ENCODE measurements around the gene LGALS8. TPM values are rescaled to one million over a fixed set of nuclear protein-coding genes. Genes with fewer than 3 reads are reported as not detected.

The LGALS8 gene
- total RNA-seq, 1 donor from 2014 or later: 76.5 TPM

DNA sequence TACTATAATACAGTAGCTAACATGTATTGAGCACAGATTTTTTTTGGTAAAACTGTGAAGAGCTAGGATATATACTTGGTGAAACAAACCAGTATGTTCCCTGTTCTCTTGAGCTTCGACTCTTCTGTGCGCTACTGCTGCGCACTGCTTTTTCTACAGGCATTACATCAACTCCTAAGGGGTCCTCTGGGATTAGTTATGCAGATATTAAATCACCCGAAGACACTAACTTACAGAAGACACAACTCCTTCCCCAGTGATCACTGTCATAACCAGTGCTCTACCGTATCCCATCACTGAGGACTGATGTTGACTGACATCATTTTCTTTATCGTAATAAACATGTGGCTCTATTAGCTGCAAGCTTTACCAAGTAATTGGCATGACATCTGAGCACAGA, 24.7 kb downstream of the LGALS8 start:
- H3K36me3 ChIP-seq: peaks cover 100% of the 10 kb centered on the region
- DNase-seq: no peak
- no peak overlapping the region for H3K4me3 ChIP-seq
- no peaks in the 10 kb centered on the region for H3K9me3 ChIP-seq (replicated peaks)
- TF ChIP-seq, protein P1, sequence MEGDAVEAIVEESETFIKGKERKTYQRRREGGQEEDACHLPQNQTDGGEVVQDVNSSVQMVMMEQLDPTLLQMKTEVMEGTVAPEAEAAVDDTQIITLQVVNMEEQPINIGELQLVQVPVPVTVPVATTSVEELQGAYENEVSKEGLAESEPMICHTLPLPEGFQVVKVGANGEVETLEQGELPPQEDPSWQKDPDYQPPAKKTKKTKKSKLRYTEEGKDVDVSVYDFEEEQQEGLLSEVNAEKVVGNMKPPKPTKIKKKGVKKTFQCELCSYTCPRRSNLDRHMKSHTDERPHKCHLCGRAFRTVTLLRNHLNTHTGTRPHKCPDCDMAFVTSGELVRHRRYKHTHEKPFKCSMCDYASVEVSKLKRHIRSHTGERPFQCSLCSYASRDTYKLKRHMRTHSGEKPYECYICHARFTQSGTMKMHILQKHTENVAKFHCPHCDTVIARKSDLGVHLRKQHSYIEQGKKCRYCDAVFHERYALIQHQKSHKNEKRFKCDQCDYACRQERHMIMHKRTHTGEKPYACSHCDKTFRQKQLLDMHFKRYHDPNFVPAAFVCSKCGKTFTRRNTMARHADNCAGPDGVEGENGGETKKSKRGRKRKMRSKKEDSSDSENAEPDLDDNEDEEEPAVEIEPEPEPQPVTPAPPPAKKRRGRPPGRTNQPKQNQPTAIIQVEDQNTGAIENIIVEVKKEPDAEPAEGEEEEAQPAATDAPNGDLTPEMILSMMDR (IDR thresholded peaks at IDR 0.05; ENCODE audit: borderline replicate concordance): no peak
- no peak overlapping the region for H3K27ac ChIP-seq (replicated peaks)
- peaks cover under 1% of the 10 kb centered on the region for H3K4me1 ChIP-seq
- intact Hi-C loops (cut with micrococcal nuclease): no loop called here
- no peaks in the 10 kb centered on the region for H3K27me3 ChIP-seq (ENCODE audit: low read depth)

DNA sequence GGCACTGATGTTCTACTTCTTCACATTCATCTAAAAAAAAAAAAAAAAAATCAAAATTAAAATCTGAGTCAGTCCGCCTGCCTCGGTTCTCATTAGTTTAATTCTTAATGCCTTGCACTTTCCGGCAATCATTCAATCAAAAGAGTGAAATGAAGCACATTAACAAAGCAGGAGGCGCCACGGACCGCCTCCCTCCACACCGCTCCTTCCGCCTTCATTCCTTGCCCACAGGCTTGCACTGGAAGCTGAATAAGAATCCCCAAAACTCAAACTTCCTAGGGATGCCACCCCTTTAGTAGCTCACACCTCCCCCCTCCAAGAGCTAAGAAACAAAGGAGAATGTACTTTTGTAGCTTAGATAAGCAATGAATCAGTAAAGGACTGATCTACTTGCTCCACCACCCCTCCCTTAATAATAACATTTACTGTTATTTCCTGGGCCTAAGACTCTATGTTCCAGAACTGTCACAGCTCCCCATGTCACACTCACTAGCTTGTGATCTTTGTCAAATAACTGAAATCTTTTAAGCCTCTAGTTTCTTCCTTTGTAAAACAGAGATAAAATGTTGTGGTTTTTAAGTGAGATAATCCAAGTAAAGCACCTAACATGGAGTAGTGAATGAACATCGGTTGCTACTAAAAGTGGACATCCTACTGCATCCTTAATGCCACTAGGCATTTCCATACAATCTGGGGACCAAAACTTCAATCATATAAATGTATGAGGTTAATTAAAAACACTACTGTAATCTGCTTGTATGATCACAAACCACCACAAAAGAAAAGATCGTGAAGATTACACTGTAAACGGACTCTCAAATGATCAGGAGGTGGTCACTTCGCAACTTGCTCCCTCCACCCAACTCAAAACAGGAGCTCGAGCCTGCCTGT, 27.4 kb downstream of the LGALS8 start:
- Histone ChIP-seq H3K36me3 (peaks cover 99% of the 10 kb centered on the region), H3K4me3 (no peak overlapping the region), H3K9me3 (replicated peaks) (no peaks in the 10 kb centered on the region), H3K27ac (replicated peaks) (no peak overlapping the region), H3K27me3 (ENCODE audit: low read depth) (no peaks in the 10 kb centered on the region), H3K4me1 (no peaks in the 10 kb centered on the region)
- DNase-seq: no peak
- intact Hi-C loops (cut with micrococcal nuclease): no loop called here
- TF ChIP-seq, protein P1 (IDR thresholded peaks at IDR 0.05; ENCODE audit: borderline replicate concordance): no peak

DNA sequence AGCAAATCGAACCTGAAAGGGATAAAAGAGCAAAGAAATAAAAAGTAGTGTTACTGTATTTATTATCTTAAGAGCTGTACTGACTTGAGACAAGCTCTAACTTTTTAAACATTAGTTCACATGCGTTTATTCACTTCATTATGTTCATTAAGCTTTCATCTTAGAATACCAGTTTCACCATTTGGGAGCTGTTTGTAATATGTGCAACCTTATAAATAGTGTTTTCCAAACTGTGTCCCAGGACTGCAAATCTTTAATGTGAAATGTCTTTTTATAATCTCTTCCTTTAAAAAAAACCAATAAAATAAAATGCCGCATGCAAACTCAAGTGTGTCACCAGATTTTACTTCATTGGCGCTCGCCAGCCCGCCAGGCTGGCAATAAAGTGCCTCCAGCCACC, 28.3 kb downstream of the LGALS8 start:
- Histone ChIP-seq H3K36me3 (peaks cover 99% of the 10 kb centered on the region), H3K9me3 (replicated peaks) (no peaks in the 10 kb centered on the region), H3K4me3 (no peak overlapping the region), H3K27me3 (ENCODE audit: low read depth) (no peaks in the 10 kb centered on the region), H3K27ac (replicated peaks) (no peak overlapping the region), H3K4me1 (no peaks in the 10 kb centered on the region)
- TF ChIP-seq, protein P1 (IDR thresholded peaks at IDR 0.05; ENCODE audit: borderline replicate concordance): no peak
- DNase-seq: no peak
- intact Hi-C loops (cut with micrococcal nuclease): no loop called here

DNA sequence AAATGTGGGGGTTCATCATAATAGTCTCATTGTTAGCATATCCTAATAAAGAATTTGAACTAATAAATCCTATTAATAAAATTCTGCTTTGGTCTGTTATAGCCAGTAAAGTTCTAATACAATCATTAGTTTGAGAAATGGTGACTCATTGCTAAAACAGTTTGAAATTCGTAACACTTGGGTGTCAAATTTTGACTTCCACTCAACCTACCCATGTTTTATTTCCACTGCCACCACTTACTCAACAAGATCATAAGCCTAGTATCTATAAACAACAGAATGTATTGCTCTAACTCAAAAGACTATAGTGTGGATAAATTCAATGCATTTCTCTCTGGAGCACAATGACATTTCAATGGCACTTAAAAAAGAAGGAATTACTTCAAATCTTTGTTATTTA, 29.1 kb downstream of the LGALS8 start:
- intact Hi-C loops (cut with micrococcal nuclease): no loop called here
- Histone ChIP-seq H3K4me3 (no peak overlapping the region), H3K36me3 (peaks cover 99% of the 10 kb centered on the region), H3K27ac (replicated peaks) (no peak overlapping the region), H3K9me3 (replicated peaks) (no peaks in the 10 kb centered on the region), H3K4me1 (no peaks in the 10 kb centered on the region), H3K27me3 (ENCODE audit: low read depth) (no peaks in the 10 kb centered on the region)
- no peak for DNase-seq
- TF ChIP-seq, protein P1 (IDR thresholded peaks at IDR 0.05; ENCODE audit: borderline replicate concordance): no peak

DNA sequence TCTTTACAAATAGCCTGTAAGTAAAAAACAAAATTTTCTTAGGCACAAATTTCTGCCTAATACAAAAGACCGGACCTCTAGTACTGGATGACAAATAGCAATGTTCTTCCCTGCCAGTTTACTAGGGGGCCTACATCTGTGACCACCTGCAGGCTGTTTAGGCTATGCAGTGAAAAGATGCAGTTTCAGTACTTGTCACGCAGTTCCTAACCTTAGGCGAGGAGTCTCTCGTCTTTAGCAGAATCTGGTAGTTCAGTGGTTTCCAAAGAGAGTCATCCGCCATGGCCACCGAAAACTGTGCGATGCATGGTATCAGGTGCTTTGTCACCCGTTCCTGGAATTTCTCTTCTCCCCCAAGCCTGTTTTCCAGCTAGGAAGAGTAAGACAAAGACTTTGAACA, 29.6 kb downstream of the LGALS8 start:
- no peaks in the 10 kb centered on the region for H3K4me1 ChIP-seq
- peaks cover 99% of the 10 kb centered on the region for H3K36me3 ChIP-seq
- no peaks in the 10 kb centered on the region for H3K9me3 ChIP-seq (replicated peaks)
- no peak overlapping the region for H3K27ac ChIP-seq (replicated peaks)
- TF ChIP-seq, protein P1 (IDR thresholded peaks at IDR 0.05; ENCODE audit: borderline replicate concordance): no peak
- H3K27me3 ChIP-seq (ENCODE audit: low read depth): no peaks in the 10 kb centered on the region
- intact Hi-C loops (cut with micrococcal nuclease): no loop called here
- no peak for DNase-seq
- H3K4me3 ChIP-seq: no peak overlapping the region

Data from left ventricle myocardium inferior (tissue), 1 donor.